ENCODE results near the gene GAGE10.
A peak's percentile ranks its signal among the peaks of the same experiment; 100 is the strongest.
"Not testable (repeated sequence)": the region's sequence is repeated elsewhere in the genome, so short reads cannot be mapped to it uniquely, and the experiment has no call there.

GAGE10 gene

GRCh38 chrX:49272421-49272820 lies 31.0 kb upstream of the GAGE10 start:
- in situ Hi-C loops (cut with HindIII; ENCODE audit: low pct_ligation_motif_present, low pct_unique_long_range_greater_than_20kb, low sequenced_read_pairs), result no loop called here
- no peak for DNase-seq

- in situ Hi-C loops (cut with HindIII; ENCODE audit: low pct_ligation_motif_present, low pct_unique_long_range_greater_than_20kb, low sequenced_read_pairs), result no loop called here
- no peak for DNase-seq
These were observed 30.2 kb upstream of the GAGE10 start for GRCh38 chrX:49273181-49273727.

- DNase-seq, result no peak
- in situ Hi-C loops (cut with HindIII; ENCODE audit: low pct_ligation_motif_present, low pct_unique_long_range_greater_than_20kb, low sequenced_read_pairs), result no loop called here
These were observed 27.2 kb upstream of the GAGE10 start for GRCh38 chrX:49276207-49276606.

- in situ Hi-C loops (cut with HindIII; ENCODE audit: low pct_ligation_motif_present, low pct_unique_long_range_greater_than_20kb, low sequenced_read_pairs), result no loop called here
- DNase-seq, result no peak
These were observed 26.5 kb upstream of the GAGE10 start for GRCh38 chrX:49276671-49277534.

GRCh38 chrX:49277535-49277830 lies 26.0 kb upstream of the GAGE10 start:
- no peak for DNase-seq
- in situ Hi-C loops (cut with HindIII; ENCODE audit: low pct_ligation_motif_present, low pct_unique_long_range_greater_than_20kb, low sequenced_read_pairs), result no loop called here

- in situ Hi-C loops (cut with HindIII; ENCODE audit: low pct_ligation_motif_present, low pct_unique_long_range_greater_than_20kb, low sequenced_read_pairs), result no loop called here
- DNase-seq, result no peak
These were observed 25.4 kb upstream of the GAGE10 start for GRCh38 chrX:49278081-49278480.

- DNase-seq, result no peak
- in situ Hi-C loops (cut with HindIII; ENCODE audit: low pct_ligation_motif_present, low pct_unique_long_range_greater_than_20kb, low sequenced_read_pairs), result no loop called here
These were observed 20.8 kb upstream of the GAGE10 start for GRCh38 chrX:49282647-49283011.

GRCh38 chrX:49284212-49284611 lies 19.2 kb upstream of the GAGE10 start:
- no peak for DNase-seq
- in situ Hi-C loops (cut with HindIII; ENCODE audit: low pct_ligation_motif_present, low pct_unique_long_range_greater_than_20kb, low sequenced_read_pairs), result no loop called here

GRCh38 chrX:49286136-49286535 lies 17.3 kb upstream of the GAGE10 start:
- no peak for DNase-seq
- in situ Hi-C loops (cut with HindIII; ENCODE audit: low pct_ligation_motif_present, low pct_unique_long_range_greater_than_20kb, low sequenced_read_pairs), result no loop called here

- in situ Hi-C loops (cut with HindIII; ENCODE audit: low pct_ligation_motif_present, low pct_unique_long_range_greater_than_20kb, low sequenced_read_pairs), result no loop called here
- no peak for DNase-seq
These were observed 16.9 kb upstream of the GAGE10 start for GRCh38 chrX:49286581-49286980.

GRCh38 chrX:49287665-49288064 lies 15.8 kb upstream of the GAGE10 start:
- in situ Hi-C loops (cut with HindIII; ENCODE audit: low pct_ligation_motif_present, low pct_unique_long_range_greater_than_20kb, low sequenced_read_pairs), result no loop called here
- DNase-seq, result no peak

GRCh38 chrX:49290215-49290614 lies 13.2 kb upstream of the GAGE10 start:
- no peak for DNase-seq
- in situ Hi-C loops (cut with HindIII; ENCODE audit: low pct_ligation_motif_present, low pct_unique_long_range_greater_than_20kb, low sequenced_read_pairs), result no loop called here

- peak; percentile 46 for DNase-seq
- in situ Hi-C loops (cut with HindIII; ENCODE audit: low pct_ligation_motif_present, low pct_unique_long_range_greater_than_20kb, low sequenced_read_pairs), result no loop called here
These were observed 11.7 kb upstream of the GAGE10 start for GRCh38 chrX:49291615-49292337.

- in situ Hi-C loops (cut with HindIII; ENCODE audit: low pct_ligation_motif_present, low pct_unique_long_range_greater_than_20kb, low sequenced_read_pairs), result no loop called here
- DNase-seq, result no peak
These were observed 10.8 kb upstream of the GAGE10 start for GRCh38 chrX:49292400-49293362.

GRCh38 chrX:49299293-49299692 lies 4.2 kb upstream of the GAGE10 start:
- in situ Hi-C loops (cut with HindIII; ENCODE audit: low pct_ligation_motif_present, low pct_unique_long_range_greater_than_20kb, low sequenced_read_pairs); DNase-seq: not testable (repeated sequence)

- in situ Hi-C loops (cut with HindIII; ENCODE audit: low pct_ligation_motif_present, low pct_unique_long_range_greater_than_20kb, low sequenced_read_pairs), result no loop called here
- no peak for DNase-seq
These were observed 2.7 kb upstream of the GAGE10 start for GRCh38 chrX:49300703-49301102.

GRCh38 chrX:49307775-49308174 lies 4.3 kb downstream of the GAGE10 start:
- in situ Hi-C loops (cut with HindIII; ENCODE audit: low pct_ligation_motif_present, low pct_unique_long_range_greater_than_20kb, low sequenced_read_pairs); DNase-seq: not testable (repeated sequence)

GRCh38 chrX:49308604-49309269 lies 5.3 kb downstream of the GAGE10 start:
- no peak for DNase-seq
- in situ Hi-C loops (cut with HindIII; ENCODE audit: low pct_ligation_motif_present, low pct_unique_long_range_greater_than_20kb, low sequenced_read_pairs), result no loop called here

Data from ACHN (cell line).